GM21515 (cell line): ENCODE data around the gene POLR3A.

Experiments
- ATAC-seq: cut with Tn5 transposase; IDR thresholded peaks from one replicate; pipeline ENCODE4 v1.9.1; 2021; ENCODE audit not compliant: unreplicated experiment

Gene POLR3A

GRCh38 chr10:77983384-77984341 is 45.7 kb downstream of the POLR3A start:
- ATAC-seq, result no peak

DNA sequence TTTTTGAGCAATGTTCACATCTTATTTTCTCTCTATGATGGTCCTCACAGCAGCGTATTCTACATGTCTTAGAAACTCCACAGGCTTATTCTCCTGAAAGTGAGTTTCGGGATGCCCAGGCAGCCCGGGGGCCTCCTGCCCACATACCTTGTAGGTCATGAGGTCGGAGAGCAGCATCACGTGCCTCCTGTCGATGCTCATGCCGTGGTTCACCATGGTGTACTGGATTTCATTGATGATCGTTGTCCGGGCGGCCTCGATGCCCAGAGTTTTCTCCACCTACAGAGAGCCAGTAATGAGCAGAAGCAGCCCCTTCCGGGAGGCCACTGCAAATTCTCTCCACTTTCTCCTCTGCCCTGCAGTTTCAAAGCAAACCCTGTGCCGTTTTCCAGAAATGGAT is 48.0 kb downstream of the POLR3A start:
- no peak for ATAC-seq

DNA sequence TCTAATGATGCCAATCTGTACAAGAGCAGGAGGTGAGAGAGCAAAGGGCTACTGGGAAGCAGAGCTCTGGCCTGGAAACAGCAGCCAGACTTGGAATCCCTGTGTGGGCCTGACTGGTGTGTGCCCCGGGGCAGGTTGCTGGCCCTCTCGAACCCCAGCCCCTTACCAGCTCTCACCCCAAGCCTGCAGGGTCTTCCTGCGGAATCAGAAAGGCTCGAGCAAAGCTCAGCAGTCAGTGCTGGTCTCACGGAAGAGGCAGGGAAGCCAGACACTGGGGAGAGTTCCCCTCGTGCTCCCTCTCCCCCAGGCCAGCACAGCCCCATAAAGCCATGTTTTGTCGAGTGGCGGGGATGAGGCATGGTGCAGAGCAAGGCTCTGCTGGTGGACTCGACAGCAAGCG is 50.1 kb downstream of the POLR3A start:
- no peak for ATAC-seq

- ATAC-seq, result no peak
Observed at GRCh38 chr10:77978360-77978759, 51.0 kb downstream of the POLR3A start.

- ATAC-seq, result no peak
Observed at GRCh38 chr10:77977934-77978333, 51.4 kb downstream of the POLR3A start.

DNA sequence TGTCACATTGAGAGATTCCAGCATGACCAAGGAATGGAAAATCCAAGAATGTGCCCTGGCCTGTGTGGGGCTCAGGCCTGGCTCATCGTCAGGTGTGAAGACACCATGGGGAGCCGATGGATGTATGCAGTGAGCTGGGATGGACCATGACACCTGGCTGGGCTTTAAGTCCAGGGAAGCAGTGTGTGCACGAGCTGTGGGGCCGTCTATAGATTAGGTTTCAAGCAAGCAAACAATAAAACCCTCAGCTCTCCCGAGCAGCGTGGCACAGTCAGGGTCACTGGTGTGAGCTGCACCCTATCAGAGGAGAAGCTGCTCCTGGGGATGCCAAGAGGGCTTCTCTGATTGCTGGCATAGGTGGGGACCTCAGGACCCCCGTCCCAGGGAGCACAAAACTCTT is 52.3 kb downstream of the POLR3A start:
- no peak for ATAC-seq

GRCh38 chr10:77975086-77975666 is 54.1 kb downstream of the POLR3A start:
- no peak for ATAC-seq

DNA sequence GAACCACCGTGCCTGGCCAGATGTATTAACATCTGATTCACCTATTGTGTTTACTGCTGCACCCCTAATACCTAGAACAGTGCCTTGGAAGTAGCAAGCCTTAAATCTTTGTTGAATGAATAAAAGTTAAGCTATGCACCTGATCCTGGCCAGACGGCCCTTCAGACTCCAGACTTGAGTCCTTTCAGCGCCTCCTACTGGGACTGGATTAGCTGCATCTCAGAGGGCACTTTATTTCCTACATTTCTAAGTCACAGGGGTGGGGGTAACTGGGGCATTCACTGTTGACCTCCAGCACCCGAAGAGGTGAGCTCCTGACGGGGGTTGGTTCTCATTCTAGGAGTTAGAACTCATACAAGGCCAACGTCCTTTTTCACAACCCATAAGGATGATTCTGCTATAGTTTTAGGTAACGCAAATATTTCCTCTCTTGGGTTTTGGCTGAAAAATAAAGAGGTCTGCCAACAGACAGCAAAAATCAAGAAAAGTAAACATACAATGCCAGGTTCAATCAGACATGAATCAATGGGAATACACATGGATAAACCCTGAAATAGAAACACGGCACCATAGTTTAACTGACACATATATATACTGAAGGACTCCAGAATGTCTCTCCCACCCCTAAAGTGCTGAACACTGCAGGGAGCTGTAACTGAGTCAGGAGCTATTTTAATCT is 54.8 kb downstream of the POLR3A start:
- ATAC-seq, result no peak

DNA sequence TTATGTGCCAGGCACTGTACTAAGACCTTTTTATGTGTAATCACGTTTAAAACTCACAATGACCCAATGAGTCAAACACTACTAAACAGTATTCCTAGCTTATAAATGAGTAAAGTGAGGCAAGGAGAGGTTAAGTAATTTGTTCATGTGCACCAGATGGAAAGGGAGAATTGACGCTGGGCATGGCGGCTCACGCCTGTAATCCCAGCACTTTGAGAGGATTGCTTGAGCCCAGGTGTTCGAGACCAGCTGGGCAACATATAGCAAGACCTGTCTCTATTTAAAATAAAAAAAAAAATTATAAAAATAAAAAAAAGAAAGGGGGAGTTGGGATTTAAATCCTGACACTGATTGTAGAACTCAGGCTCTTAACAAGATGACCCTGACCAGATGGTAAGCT is 56.0 kb downstream of the POLR3A start:
- ATAC-seq, result no peak

- no peak for ATAC-seq
Observed at GRCh38 chr10:77972148-77972547, 57.2 kb downstream of the POLR3A start.

- no peak for ATAC-seq
Observed at GRCh38 chr10:77971804-77972144, 57.5 kb downstream of the POLR3A start.

DNA sequence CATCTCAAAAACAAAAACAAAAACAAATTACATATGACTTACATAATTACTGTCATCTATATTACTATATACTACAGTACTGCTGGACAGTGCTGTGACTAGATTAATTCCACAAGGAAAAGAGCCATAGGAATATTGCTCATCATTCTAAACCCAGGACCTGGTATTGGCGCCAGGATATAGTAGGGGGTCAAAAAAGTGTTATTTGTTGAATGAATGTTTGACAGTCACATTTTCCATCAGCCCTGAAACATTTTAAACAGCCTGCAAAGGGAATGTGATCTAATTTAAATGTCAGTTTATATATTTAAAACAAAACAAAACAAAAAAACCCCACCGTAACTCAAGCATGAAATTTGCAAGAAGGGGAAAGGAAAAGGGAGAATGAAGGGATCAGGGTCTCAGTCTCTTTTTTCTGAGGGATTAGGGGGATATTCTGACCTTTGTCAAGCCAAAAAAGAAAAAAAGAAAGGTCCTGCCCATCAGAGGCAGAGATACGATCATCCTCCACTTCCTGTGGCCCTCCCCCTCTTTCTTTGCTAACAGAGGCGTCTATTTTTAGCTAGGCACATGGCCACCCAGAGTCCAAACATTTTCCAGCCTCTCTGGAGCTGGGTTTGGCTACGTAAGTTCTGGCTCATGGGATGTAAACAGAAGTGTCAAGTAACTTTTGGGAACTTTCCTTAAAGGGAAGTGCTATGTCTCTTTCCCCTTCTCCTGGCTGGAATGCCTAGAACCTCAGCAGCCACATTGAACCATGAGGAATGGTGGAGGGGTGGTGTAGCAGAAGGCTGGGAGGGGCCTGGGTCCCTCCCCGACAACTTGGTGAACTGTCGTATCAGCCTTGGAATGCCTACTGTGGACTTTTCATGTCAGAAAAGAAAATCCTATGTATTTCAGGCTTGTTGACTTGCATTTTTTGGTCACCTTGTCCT is 58.2 kb downstream of the POLR3A start:
- ATAC-seq, result no peak

DNA sequence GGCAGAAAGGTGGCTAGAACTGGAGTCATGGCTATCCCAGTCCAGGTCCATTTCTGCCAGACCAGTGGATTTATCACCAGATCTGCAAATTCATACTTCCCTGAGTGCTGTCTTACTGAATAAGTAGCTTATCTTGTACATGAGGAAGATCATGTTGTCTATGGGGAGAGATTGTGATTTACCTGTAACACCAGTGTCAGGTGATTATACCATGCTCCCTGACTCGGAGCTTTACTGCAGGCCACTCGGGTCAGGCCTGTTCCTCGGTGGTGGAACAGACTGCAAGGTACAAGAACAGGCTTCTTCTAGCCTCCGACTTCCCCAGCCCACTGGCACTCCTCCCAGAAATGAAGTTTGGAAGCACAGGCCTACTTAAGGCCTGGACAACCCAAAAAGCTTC is 60.2 kb downstream of the POLR3A start:
- ATAC-seq, result no peak

DNA sequence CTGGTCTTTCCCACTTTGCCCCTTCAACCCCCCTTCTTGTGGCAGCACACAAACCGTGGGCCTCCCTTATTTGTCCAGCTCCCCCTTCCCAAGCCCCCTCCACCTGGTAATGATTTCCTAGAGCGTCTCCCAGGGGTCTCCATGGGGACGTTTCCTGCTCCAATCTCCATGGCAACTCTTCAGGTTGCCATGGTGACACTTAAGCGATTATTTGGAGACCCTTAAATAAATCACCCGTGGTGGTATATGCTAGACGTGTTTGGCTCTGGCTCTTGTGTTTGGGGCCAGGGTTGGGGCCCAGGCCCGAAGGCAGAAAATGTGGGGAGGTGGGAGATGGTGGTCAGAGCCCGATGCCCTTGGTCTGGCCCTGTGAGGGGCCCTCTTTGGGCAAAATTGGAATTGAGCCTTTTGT is 61.7 kb downstream of the POLR3A start:
- ATAC-seq, result no peak

GRCh38 chr10:77965294-77965693 is 64.0 kb downstream of the POLR3A start:
- ATAC-seq, result no peak

DNA sequence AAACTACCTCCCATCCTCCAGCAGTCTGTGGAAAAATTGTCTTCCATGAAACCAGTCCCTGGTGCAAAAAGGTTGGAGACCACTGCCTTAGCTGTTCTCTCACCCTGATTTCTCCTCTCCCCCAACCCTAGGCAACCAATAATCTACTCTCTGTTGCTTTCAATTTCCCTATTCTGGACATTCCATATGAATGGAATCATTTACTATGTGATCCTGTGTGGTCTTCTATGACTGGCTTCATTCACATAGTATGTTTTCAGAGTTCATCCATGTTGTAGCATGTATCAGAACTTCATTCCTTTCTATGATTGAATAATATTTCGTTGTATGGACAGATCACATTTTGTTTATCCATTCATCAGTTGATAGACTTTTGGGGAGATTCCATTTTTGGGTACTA is 64.5 kb downstream of the POLR3A start:
- ATAC-seq, result no peak

- ATAC-seq, result no peak
Observed at GRCh38 chr10:77963901-77964300, 65.4 kb downstream of the POLR3A start.

- no peak for ATAC-seq
Observed at GRCh38 chr10:77962350-77963146, 66.8 kb downstream of the POLR3A start.

DNA sequence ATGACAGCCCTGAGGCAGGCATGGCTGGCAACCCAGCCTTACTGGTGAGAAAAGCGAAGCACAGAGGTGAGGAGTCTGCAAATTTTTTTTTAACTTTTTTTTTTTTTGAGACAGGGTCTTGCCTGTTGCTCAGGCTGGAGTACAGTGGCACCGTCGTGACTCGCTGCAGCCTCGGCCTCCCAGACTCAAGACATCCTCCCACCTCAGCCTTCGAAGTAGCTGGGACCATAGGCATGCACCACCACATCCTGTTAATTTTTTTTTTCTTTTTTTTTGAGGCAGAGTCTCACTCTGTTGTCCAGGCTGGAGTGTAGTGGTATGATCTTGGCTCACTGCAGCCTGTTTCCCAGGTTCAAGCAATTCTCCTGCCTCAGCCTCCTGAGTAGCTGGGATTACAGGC is 67.6 kb downstream of the POLR3A start:
- ATAC-seq, result no peak

DNA sequence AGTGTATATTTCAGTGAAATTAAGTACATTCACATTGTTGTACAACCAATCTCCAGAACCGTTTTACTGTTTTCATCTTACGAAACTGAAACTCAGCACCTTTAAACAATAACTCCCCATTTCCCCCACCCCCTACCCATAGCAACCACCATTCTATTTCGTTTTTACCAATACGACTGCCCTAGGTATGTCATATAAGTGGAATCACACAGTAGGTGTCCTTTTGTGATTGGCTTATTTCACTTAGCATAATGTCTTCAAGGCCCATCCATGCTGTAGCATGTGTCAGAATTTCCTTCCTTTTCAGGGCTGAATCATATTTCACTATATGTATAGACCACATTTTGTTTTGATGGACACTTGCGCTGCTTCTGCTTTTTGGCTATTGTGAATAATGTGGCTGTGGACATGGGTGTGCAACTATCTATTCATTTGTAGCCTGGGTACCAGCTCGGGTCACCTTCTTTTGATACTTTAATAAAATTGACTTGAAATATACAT is 68.4 kb downstream of the POLR3A start:
- no peak for ATAC-seq
